Stomach (tissue), 9 donors: Measurements from ENCODE around the gene ZDHHC3. TPM values are rescaled to one million over a fixed set of nuclear protein-coding genes. Genes with fewer than 3 reads are reported as not detected.

Experiments used
- DNase-seq, 2 donors: peaks; one replicate each; pipeline versions ENCODE4 v3.0.0 to v3.0.0-alpha.2; 2013 to 2019
- H3K27ac ChIP-seq, 5 donors: fragments of 200-600 bp in 4 of 5; sonication (generic) in 4 of 5; one replicate each; pipeline ENCODE4 v1.5.1; 2013 to 2019; ENCODE audit warnings: mild to moderate bottlenecking in 1 of 5, moderate library complexity in 1 of 5
- H3K27me3 ChIP-seq, 3 donors: fragments of 200-600 bp; sonication (generic); one replicate each; pipeline ENCODE4 v1.5.1; 2017 to 2019; ENCODE audit warnings: mixed run types in 1 of 3
- H3K36me3 ChIP-seq, 4 donors: fragments of 200-600 bp; sonication (generic); 1 replicate in 3 of 4; 2 replicates in 1 of 4; pipeline ENCODE4 v1.5.1; 2016 to 2019
- H3K4me1 ChIP-seq, 4 donors: fragments of 200-600 bp; sonication (generic); one replicate each; pipeline ENCODE4 v1.5.1; 2016 to 2019
- H3K4me3 ChIP-seq, 4 donors: fragments of 200-600 bp; sonication (generic) in 3 of 4; one replicate each; pipeline ENCODE4 v1.5.1; 2016 to 2019; ENCODE audit warnings: mild to moderate bottlenecking in 1 of 4
- H3K9me3 ChIP-seq, 4 donors: fragments of 200-600 bp; sonication (generic); one replicate each; pipeline ENCODE4 v1.5.1; 2016 to 2019
- CTCF ChIP-seq, 7 experiments: fragments of 450-650 bp in 4 of 7; fragments of 200-600 bp in 3 of 7; sonication (generic) in 3 of 7; IDR thresholded peaks; one replicate each; pipeline ENCODE4 v1.5.1; 2016 to 2019; ENCODE audit warnings: antibody characterized with exemption in 7 of 7, control low read depth in 2 of 7, mild to moderate bottlenecking in 1 of 7
- EP300 ChIP-seq: sonication (generic); formaldehyde crosslinking; IDR thresholded peaks from one replicate; pipeline ENCODE4 v1.6.1; 2017; ENCODE audit warnings: antibody characterized with exemption
- POLR2A ChIP-seq, 4 donors: fragments of 450-650 bp; IDR thresholded peaks; one replicate each; pipeline ENCODE4 v1.6.1; 2016; ENCODE audit warnings: antibody characterized with exemption in 4 of 4, control low read depth in 2 of 4, mild to moderate bottlenecking in 1 of 4, moderate library complexity in 1 of 4
- POLR2AphosphoS5 ChIP-seq, 3 donors: sonication (generic); formaldehyde crosslinking; IDR thresholded peaks; one replicate each; pipeline ENCODE4 v1.6.1; 2016; ENCODE audit warnings: antibody characterized with exemption in 3 of 3
- WGBS, 5 donors: extraction: QIAGEN DNeasy Blood & Tissue Kit in 3 of 5; methylation state at CpG; one replicate each; pipeline versions ENCODE4 v1.1.5 to v1.1.7; 2013 to 2018; 5-methylcytosine and 5-hydroxymethylcytosine counted together
- intact Hi-C: fragments of 100-400 bp; cut with DNase I; formaldehyde crosslinking; loops from one replicate; pipeline ENCODE4 v1.15.1; 2023; ENCODE audit warnings: low total_unique reads
- polyA plus RNA-seq, 3 donors: library from polyadenylated mRNA; stranded (reverse); fragments of 200-250 nt; gene quantifications; one replicate each; pipeline ENCODE4 v1.2.3, GENCODE V29; 2013
- total RNA-seq, 5 donors: library from RNA; depleted of rRNA; stranded (reverse); fragments of >200 nt; gene quantifications; one replicate each; pipeline versions ENCODE4 v1.1.0 to v1.2.3, GENCODE V29; 2014 to 2016
- donor health status: healthy with polysubstance abuse.
- donor health status: Bipolar disorder and iron deficiency.
- donor health status: healthy.

ZDHHC3 gene
- total and polyA plus RNA-seq, 8 donors, result 29.8 to 140 (median 77.6) TPM

- intact Hi-C loops, result no loop called here
- H3K27ac ChIP-seq, result peak overlapping the region; percentile 54 to 73 (median 69)
- H3K36me3 ChIP-seq, result peaks cover 10 to 55% (median 43%) of the 10 kb centered on the region in 4 donors
- TF ChIP-seq CTCF (IDR thresholded peaks at IDR 0.05) (peak in 5 of 7 experiments; percentile 6 to 49 (median 40)), POLR2A (IDR thresholded peaks at IDR 0.05) (no peak)
- WGBS, 5 donors, result 59 to 67% (median 66%) methylated on average over 7 of the region's 7 CpGs
- H3K9me3 ChIP-seq, result no peaks in the 10 kb centered on the region
- no peak for DNase-seq
- no peaks in the 10 kb centered on the region for H3K27me3 ChIP-seq
- no peak overlapping the region for H3K4me3 ChIP-seq
- H3K4me1 ChIP-seq, result peaks cover 30 to 70% (median 46%) of the 10 kb centered on the region in 4 donors
Measured at GRCh38 chr3:44992555-44993470, 16.8 kb upstream of the ZDHHC3 start.

- Histone ChIP-seq H3K9me3 (no peaks in the 10 kb centered on the region), H3K36me3 (peaks cover 8 to 42% (median 30%) of the 10 kb centered on the region in 4 donors), H3K4me1 (peaks cover 34 to 74% (median 49%) of the 10 kb centered on the region in 4 donors), H3K27me3 (no peaks in the 10 kb centered on the region), H3K27ac (no peak overlapping the region), H3K4me3 (no peak overlapping the region)
- TF ChIP-seq POLR2A (IDR thresholded peaks at IDR 0.05) (no peak), CTCF (IDR thresholded peaks at IDR 0.05) (no peak), EP300 (no peak), POLR2AphosphoS5 (IDR thresholded peaks at IDR 0.05) (no peak)
- intact Hi-C loops, result no loop called here
- 83 to 97% (median 93%) methylated on average over 1 of the region's 1 CpG for WGBS, 5 donors
- DNase-seq, result no peak
Measured at GRCh38 chr3:44991326-44991725, 15.4 kb upstream of the ZDHHC3 start.

- TF ChIP-seq CTCF (IDR thresholded peaks at IDR 0.05), result no peak
- no peak for TF ChIP-seq POLR2A (IDR thresholded peaks at IDR 0.05)
- TF ChIP-seq POLR2AphosphoS5 (IDR thresholded peaks at IDR 0.05), result no peak
- TF ChIP-seq EP300, result no peak
- H3K4me3 ChIP-seq, result no peak overlapping the region
- H3K4me1 ChIP-seq, result peaks cover 22 to 61% (median 36%) of the 10 kb centered on the region in 4 donors
- peak in 1 of 2 donors; percentile 46 for DNase-seq
- H3K36me3 ChIP-seq, result peaks cover 8 to 46% (median 33%) of the 10 kb centered on the region in 4 donors
- WGBS, 5 donors, result 38 to 86% (median 66%) methylated on average over 1 of the region's 1 CpG
- H3K27ac ChIP-seq, result peak overlapping the region in 4 of 5 donors; percentile 30 to 44 (median 36)
- no peaks in the 10 kb centered on the region for H3K9me3 ChIP-seq
- intact Hi-C loops, result no loop called here
- no peaks in the 10 kb centered on the region for H3K27me3 ChIP-seq
Measured at GRCh38 chr3:44989636-44990373, 13.8 kb upstream of the ZDHHC3 start.

- H3K4me3 ChIP-seq, result no peak overlapping the region
- peak overlapping the region in 3 of 5 donors; percentile 4 to 41 (median 30) for H3K27ac ChIP-seq
- intact Hi-C loops, result no loop called here
- 90 to 99% (median 96%) methylated on average over 8 of the region's 8 CpGs for WGBS, 5 donors
- no peaks in the 10 kb centered on the region for H3K9me3 ChIP-seq
- no peaks in the 10 kb centered on the region for H3K27me3 ChIP-seq
- no peak for DNase-seq
- H3K4me1 ChIP-seq, result peaks cover 16 to 62% (median 33%) of the 10 kb centered on the region in 4 donors
- TF ChIP-seq POLR2A (IDR thresholded peaks at IDR 0.05), result no peak
- TF ChIP-seq EP300, result no peak
- no peak for TF ChIP-seq CTCF (IDR thresholded peaks at IDR 0.05)
- no peak for TF ChIP-seq POLR2AphosphoS5 (IDR thresholded peaks at IDR 0.05)
- H3K36me3 ChIP-seq, result peaks cover 8 to 46% (median 33%) of the 10 kb centered on the region in 4 donors
Measured at GRCh38 chr3:44989141-44989540, 13.2 kb upstream of the ZDHHC3 start.
